Stimulated activated CD4-positive, alpha-beta T cell treated with anti-CD3 and anti-CD28 coated beads, Interleukin-1b, Interleukin-23, amount 100 ng/mL, for 4 hours (primary cell): ENCODE measurements around the gene PTPRD.

Source experiments
- DNase-seq, 2 donors: peaks; one replicate each; pipeline ENCODE4 v3.0.0-alpha.2; 2020; ENCODE audit warnings: low read depth in 2 of 2

Gene PTPRD

GRCh38 chr9:8643896-8644295, 1968.9 kb downstream of the PTPRD start:
- no peak for DNase-seq

GRCh38 chr9:8643464-8643863, 1969.3 kb downstream of the PTPRD start:
- no peak for DNase-seq

GRCh38 chr9:8640761-8641160, 1972.0 kb downstream of the PTPRD start:
- DNase-seq = no peak

- DNase-seq = no peak
These were observed 1975.2 kb downstream of the PTPRD start for GRCh38 chr9:8637626-8638025.

GRCh38 chr9:8633784-8634183, 1979.0 kb downstream of the PTPRD start:
- no peak for DNase-seq

- DNase-seq = no peak
These were observed 1980.3 kb downstream of the PTPRD start for GRCh38 chr9:8632493-8632892.

- no peak for DNase-seq
These were observed 1984.0 kb downstream of the PTPRD start for GRCh38 chr9:8628791-8629190.

- DNase-seq = no peak
These were observed 1984.7 kb downstream of the PTPRD start for GRCh38 chr9:8627976-8628679.

GRCh38 chr9:8622871-8623270, 1989.9 kb downstream of the PTPRD start:
- no peak for DNase-seq

- no peak for DNase-seq
These were observed 1990.5 kb downstream of the PTPRD start for GRCh38 chr9:8622222-8622802.

GRCh38 chr9:8621416-8621815, 1991.4 kb downstream of the PTPRD start:
- DNase-seq = no peak

- DNase-seq = no peak
These were observed 1996.4 kb downstream of the PTPRD start for GRCh38 chr9:8616414-8616813.

GRCh38 chr9:8614926-8615440, 1997.8 kb downstream of the PTPRD start:
- DNase-seq = no peak

- no peak for DNase-seq
These were observed 1999.4 kb downstream of the PTPRD start for GRCh38 chr9:8613346-8613825.

- no peak for DNase-seq
These were observed 2001.6 kb downstream of the PTPRD start for GRCh38 chr9:8611153-8611552.

GRCh38 chr9:8610256-8610655, 2002.5 kb downstream of the PTPRD start:
- DNase-seq = no peak

GRCh38 chr9:8605096-8605495, 2007.7 kb downstream of the PTPRD start:
- no peak for DNase-seq

GRCh38 chr9:8604201-8604600, 2008.6 kb downstream of the PTPRD start:
- no peak for DNase-seq

- DNase-seq = no peak
These were observed 2011.7 kb downstream of the PTPRD start for GRCh38 chr9:8600914-8601680.

- DNase-seq = no peak
These were observed 2012.9 kb downstream of the PTPRD start for GRCh38 chr9:8599937-8600336.

GRCh38 chr9:8589476-8589875, 2023.3 kb downstream of the PTPRD start:
- DNase-seq = no peak

GRCh38 chr9:8585036-8585435, 2027.8 kb downstream of the PTPRD start:
- DNase-seq = no peak

GRCh38 chr9:8579661-8580060, 2033.1 kb downstream of the PTPRD start:
- DNase-seq = no peak
